HG02623 (cell line): ENCODE measurements around the gene CELSR3.
A peak's percentile ranks its signal among the peaks of the same experiment; 100 is the strongest.

Experiments
- ATAC-seq: cut with Tn5 transposase; IDR thresholded peaks from one replicate; pipeline ENCODE4 v1.9.1; 2021; ENCODE audit warnings: moderate library complexity; ENCODE audit not compliant: unreplicated experiment

CELSR3 gene

DNA sequence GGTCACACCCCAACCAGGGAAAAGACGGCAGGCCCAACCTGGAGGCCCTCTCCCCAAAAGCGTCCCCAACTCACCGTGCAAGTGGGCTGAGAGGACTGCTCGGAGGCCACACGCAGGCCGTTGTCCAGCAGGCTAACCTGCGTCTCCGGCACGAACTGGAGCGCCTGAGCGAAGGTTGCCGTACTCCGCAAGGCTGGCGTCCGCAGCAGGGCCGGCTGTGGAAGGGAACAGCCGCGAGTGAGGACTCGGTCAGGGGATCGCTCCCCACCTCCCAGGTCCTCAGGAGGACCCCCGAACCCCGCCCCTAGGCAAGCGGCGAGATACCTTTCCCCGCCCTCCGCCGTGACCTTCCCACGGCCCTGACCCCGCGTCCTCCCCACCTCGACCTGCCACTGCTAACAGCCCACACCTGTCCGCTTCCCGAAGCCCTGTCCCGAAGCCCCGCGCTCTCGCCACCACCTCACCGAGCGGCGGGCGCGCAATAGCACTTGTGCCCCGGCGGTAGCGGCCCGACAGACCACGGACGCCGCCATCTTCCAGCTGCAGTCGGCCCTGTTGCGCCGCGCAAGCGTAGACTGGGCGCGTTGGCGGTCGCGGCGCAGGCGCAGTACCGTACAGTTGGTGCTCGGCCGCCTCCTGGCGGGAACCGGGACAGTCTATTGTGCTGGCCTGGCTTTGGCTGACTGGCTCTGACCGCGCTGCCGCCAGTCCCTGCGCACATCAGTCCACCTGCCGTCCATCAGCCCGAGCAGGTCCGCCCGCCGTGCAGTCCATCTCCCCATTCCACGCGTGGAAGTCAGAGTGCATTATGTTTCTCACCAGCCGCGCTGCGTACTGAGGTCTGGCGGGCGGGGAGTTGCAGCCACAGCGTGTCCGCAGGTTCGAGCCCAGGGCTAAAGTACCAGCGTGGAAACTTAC is 53.3 kb downstream of the CELSR3 start, which contains the start of gene UQCRC1:
TSS of gene UQCRC1 (minus strand) at position 559 of the 918 bp plus-strand sequence. CDS start at position 533, 26 bp downstream.
- peak; percentile 97 for ATAC-seq

DNA sequence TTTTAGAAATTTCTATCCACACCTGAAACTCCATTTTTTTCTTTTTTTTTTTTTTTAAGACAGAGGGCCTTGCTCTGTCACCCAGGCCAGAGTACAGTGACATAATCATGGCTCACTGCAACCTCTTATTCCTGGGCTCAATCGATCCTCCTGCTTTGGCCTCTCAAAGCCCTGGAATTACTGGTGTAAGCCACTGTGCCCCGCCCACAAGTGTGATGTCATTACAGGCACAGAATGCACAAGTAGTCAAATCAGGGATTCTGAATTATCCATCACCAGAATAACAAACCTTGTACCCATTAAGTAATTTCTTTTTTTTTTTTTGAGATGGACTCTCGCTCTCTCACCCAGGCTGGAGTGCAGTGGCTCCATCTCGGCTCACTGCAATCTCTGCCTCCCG is 55.2 kb downstream of the CELSR3 start:
- no peak for ATAC-seq

DNA sequence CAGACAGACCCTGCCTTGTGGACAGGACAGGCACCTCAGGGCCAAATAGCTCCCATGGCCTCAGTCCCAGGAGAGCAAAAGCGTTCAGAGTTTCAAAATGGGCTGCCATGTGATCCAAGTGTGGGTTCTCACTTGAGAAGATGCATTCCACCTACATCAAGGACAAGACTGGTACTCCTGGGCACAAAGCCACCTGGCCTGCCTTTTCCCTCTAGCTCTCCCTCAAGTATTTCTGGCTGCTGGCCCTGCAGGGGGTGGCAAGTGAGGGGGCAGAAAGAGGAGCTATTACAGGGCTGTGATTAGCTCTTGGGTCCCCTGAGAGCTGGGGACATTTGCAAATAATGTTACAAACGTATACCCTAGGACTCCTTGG is 61.1 kb downstream of the CELSR3 start:
- no peak for ATAC-seq

- no peak for ATAC-seq
Measured at GRCh38 chr3:48600711-48601621, 61.7 kb downstream of the CELSR3 start.

- no peak for ATAC-seq
Measured at GRCh38 chr3:48599509-48600285, 63.0 kb downstream of the CELSR3 start.

GRCh38 chr3:48599077-48599501 is 63.6 kb downstream of the CELSR3 start:
- no peak for ATAC-seq

GRCh38 chr3:48598323-48599076 is 64.2 kb downstream of the CELSR3 start:
- no peak for ATAC-seq

DNA sequence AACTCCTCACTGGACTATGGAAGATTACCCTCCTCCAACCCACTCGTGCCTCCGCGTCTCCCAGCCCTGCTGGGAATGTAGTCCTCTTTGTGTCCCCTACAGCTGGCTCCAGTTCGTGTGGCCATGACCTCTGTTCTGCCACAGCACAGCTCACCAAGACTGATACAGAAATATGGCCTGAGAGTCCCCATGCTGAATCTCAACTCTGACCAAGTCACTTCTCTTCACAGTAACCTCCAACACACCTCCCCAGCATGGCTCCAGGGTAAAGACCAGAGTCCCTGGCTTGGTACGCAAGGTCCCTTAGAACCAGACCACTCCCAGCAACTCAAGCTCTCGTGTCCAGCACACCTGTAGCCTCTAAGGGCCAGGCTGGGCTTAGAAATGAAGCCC is 65.3 kb downstream of the CELSR3 start:
- ATAC-seq = no peak

- no peak for ATAC-seq
Measured at GRCh38 chr3:48596676-48597407, 65.8 kb downstream of the CELSR3 start.

DNA sequence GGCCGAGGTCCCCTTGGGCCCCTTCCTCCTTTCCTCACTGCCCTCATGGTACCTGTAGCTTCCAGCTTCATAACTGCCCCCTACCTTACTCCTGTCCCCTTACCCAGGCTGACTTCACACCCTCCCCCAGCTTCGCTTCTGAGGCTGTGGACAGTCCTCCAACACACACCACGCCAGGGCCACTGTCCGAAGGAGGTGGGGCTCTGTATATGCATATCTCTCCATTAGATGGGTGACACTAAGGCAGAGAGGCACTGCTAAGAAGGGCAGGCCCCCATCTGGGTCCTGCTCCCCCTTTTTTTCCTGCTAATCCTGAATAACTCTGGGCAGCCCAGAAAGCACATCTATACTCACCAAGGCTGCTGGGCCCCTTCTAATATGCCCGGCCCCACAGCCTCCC is 66.5 kb downstream of the CELSR3 start:
- no peak for ATAC-seq

GRCh38 chr3:48595526-48596121 is 67.1 kb downstream of the CELSR3 start:
- ATAC-seq = no peak

- ATAC-seq = no peak
Measured at GRCh38 chr3:48595075-48595525, 67.6 kb downstream of the CELSR3 start, which contains the start of gene COL7A1. TSS of gene COL7A1 (minus strand) at chr3:48595329. CDS start at chr3:48595159, 170 bp downstream.

DNA sequence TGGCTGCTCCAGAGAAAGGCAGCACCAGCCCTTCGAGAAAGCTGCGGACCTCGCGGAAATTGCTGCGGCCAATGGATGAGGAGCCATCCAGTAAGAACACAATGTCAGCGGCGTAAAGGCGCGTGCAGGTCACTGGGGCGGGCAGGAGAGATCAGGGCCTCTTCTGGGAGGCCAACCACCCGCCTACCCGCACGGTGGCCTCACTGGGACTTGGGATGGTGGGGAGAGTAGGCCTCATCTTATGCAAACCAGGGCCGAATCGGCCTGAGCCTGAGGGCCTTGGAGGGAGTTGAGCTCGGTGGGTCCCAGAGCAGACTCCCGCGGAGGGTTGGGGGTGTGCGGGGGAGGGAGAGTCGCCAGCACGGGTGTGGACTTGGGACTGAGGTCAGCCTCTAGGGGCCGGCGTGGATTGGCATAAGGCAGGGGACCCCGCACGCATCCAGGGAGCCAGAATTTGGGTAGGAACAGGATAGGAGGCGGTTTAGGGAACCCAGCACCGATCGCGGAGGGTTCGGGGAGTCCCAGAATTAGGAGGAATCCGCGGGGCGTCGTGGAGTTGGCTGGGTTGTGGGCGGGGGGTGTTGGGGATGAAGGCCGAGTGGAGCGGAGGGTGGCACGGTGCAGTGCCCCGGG is 68.2 kb downstream of the CELSR3 start:
- no peak for ATAC-seq

- ATAC-seq = no peak
Measured at GRCh38 chr3:48593337-48593736, 69.3 kb downstream of the CELSR3 start.

GRCh38 chr3:48592519-48593087 is 70.1 kb downstream of the CELSR3 start:
- no peak for ATAC-seq

DNA sequence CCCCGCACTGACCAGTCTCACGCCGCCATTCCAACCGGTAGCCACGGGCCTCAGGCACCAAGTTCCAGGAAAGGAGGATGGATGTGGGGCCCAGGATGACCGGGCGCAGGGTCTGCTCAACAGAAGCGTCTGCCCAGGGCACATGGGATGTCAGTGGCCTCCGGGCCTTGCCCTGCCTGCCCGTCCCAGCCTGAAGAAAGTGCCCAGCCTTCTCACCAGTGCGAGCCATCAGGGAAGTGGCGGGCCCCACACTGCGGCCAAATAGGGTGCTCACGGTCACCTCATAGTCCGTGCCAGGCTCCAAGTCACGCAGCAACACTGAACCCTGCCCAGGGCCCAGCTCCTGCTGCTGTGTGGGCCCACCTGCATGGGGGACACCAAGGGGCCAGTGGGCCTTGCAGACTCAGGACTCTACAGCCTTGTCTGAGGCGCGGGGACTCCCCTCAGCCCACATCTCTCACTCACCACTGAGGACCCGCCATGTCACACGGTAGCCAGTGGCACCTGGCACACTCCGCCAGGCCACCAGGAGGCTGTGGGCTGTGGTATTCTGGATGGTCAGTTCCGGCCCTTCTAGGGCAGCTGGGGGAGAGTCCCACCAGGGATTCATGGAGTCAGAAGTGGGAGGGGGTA is 70.7 kb downstream of the CELSR3 start:
- ATAC-seq = no peak

GRCh38 chr3:48591436-48591835 is 71.2 kb downstream of the CELSR3 start:
- ATAC-seq = no peak

DNA sequence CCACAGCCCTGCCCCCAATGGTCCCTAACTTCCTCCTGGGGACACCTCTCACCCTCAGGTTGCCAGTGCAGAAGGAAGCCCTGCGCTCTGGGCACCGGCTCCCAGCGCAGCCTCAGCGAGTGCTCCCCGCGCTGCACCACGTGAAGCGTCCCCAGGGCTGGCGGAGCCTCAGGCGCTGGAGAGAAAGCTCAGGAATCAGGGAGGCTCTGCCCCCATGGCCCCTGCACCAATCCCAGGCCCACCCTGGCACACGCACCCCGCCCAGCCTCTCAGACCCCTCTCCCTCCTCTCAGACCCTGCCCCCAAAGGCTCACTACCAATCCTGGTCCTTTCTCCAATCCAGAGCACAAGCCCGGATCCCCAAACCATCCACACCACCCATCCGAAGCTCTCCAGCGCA is 74.5 kb downstream of the CELSR3 start:
- no peak for ATAC-seq
